Activated CD4-positive, alpha-beta T cell treated with anti-CD3 and anti-CD28 coated beads for 48 hours (primary cell): ENCODE measurements around the gene IL1A.

Experiments
- DNase-seq: peaks from one replicate; pipeline ENCODE4 v3.0.0-alpha.2; 2020

The IL1A gene

GRCh38 chr2:112817082-112817689 is 32.9 kb upstream of the IL1A start:
- no peak for DNase-seq

- no peak for DNase-seq
Observed at GRCh38 chr2:112814278-112814677, 30.0 kb upstream of the IL1A start.

GRCh38 chr2:112813280-112813966 is 29.1 kb upstream of the IL1A start:
- DNase-seq = no peak

GRCh38 chr2:112812318-112813267 is 28.3 kb upstream of the IL1A start:
- DNase-seq = no peak

- peak; percentile 24 for DNase-seq
Observed at GRCh38 chr2:112811841-112812306, 27.6 kb upstream of the IL1A start.

- no peak for DNase-seq
Observed at GRCh38 chr2:112811276-112811831, 27.1 kb upstream of the IL1A start.

- no peak for DNase-seq
Observed at GRCh38 chr2:112809112-112809511, 24.8 kb upstream of the IL1A start.

- DNase-seq = no peak
Observed at GRCh38 chr2:112807233-112807807, 23.0 kb upstream of the IL1A start.

- DNase-seq = no peak
Observed at GRCh38 chr2:112805542-112805941, 21.2 kb upstream of the IL1A start.

- no peak for DNase-seq
Observed at GRCh38 chr2:112803691-112804521, 19.6 kb upstream of the IL1A start.

GRCh38 chr2:112800881-112801583 is 16.7 kb upstream of the IL1A start:
- DNase-seq = no peak

GRCh38 chr2:112798979-112799975 is 15.0 kb upstream of the IL1A start:
- no peak for DNase-seq

GRCh38 chr2:112796486-112796885 is 12.2 kb upstream of the IL1A start:
- DNase-seq = no peak

GRCh38 chr2:112795774-112796173 is 11.5 kb upstream of the IL1A start:
- DNase-seq = no peak

GRCh38 chr2:112794841-112795240 is 10.5 kb upstream of the IL1A start:
- DNase-seq = no peak

- peak; percentile 32 for DNase-seq
Observed at GRCh38 chr2:112794131-112794733, 9.9 kb upstream of the IL1A start.

GRCh38 chr2:112793449-112793978 is 9.2 kb upstream of the IL1A start:
- no peak for DNase-seq

GRCh38 chr2:112792419-112792818 is 8.1 kb upstream of the IL1A start:
- DNase-seq = no peak

- DNase-seq = no peak
Observed at GRCh38 chr2:112791693-112792230, 7.5 kb upstream of the IL1A start.
